Neural crest cell (in vitro differentiated cells): ENCODE results near the gene STPG2. TPM values are rescaled to one million over a fixed set of nuclear protein-coding genes. Genes with fewer than 3 reads are reported as not detected.

Experiments
- DNase-seq: peaks from one replicate; pipeline ENCODE4 v3.0.0; 2021; ENCODE audit warnings: low read depth, mixed read lengths, low spot score
- H3K27ac Mint-ChIP-seq: one replicate; pipeline ENCODE4 v1.8.0; 2021; ENCODE audit warnings: mild to moderate bottlenecking, mixed read lengths; ENCODE audit not compliant: unreplicated experiment
- H3K27me3 Mint-ChIP-seq: 2 replicates; pipeline ENCODE4 v1.8.0; 2021; ENCODE audit warnings: low read depth, mild to moderate bottlenecking, mixed read lengths
- H3K36me3 Mint-ChIP-seq: 2 replicates; pipeline ENCODE4 v1.8.0; 2021; ENCODE audit warnings: low read depth, mild to moderate bottlenecking, mixed read lengths
- H3K4me1 Mint-ChIP-seq: 2 replicates; pipeline ENCODE4 v1.8.0; 2021; ENCODE audit warnings: mixed read lengths
- H3K4me3 Mint-ChIP-seq: one replicate; pipeline ENCODE4 v1.8.0; 2021; ENCODE audit warnings: mild to moderate bottlenecking, mixed read lengths
- H3K9me3 Mint-ChIP-seq: 2 replicates; pipeline ENCODE4 v1.8.0; 2021; ENCODE audit warnings: mixed read lengths
- total RNA-seq: library from RNA; stranded (reverse); gene quantifications from 2 replicates; pipeline ENCODE4 v1.2.1, GENCODE V29; 2021
- TF ChIP-seq, protein P1 (sequence below): fragments of 200-600 bp; sonication (generic); conservative IDR thresholded peaks from 2 replicates; pipeline ENCODE4 v1.5.0; 2021; ENCODE audit warnings: antibody characterized with exemption, mild to moderate bottlenecking

STPG2 gene
- total RNA-seq, 1 donor from 2014 or later, result 0.21 TPM

DNA sequence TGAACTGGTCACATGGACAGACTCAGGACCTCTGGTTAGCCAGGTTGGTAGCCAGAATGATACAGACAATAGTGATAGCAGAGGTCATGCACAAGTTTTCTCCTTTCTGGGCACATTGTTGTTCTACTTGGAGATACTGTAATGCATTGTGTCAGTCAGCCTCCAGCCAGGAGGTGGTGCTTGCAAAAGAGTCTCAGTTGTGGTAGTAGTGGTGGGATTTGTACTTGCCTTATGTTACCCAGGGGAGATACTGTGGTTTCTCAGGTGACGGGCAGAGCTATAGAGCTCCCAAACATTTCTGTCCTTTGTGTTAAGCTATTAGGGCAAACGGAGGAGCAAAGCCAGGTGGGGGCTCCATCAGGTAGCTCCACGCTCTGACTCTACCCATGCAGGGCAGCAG lies 190.5 kb downstream of the STPG2 start:
- Mint-ChIP-seq H3K4me3 (no peak overlapping the region), H3K27me3 (no peaks in the 10 kb centered on the region), H3K36me3 (peaks cover 2% of the 10 kb centered on the region), H3K27ac (no peak overlapping the region), H3K4me1 (no peaks in the 10 kb centered on the region), H3K9me3 (peaks cover 9% of the 10 kb centered on the region)
- DNase-seq, result no peak
- TF ChIP-seq, protein P1, sequence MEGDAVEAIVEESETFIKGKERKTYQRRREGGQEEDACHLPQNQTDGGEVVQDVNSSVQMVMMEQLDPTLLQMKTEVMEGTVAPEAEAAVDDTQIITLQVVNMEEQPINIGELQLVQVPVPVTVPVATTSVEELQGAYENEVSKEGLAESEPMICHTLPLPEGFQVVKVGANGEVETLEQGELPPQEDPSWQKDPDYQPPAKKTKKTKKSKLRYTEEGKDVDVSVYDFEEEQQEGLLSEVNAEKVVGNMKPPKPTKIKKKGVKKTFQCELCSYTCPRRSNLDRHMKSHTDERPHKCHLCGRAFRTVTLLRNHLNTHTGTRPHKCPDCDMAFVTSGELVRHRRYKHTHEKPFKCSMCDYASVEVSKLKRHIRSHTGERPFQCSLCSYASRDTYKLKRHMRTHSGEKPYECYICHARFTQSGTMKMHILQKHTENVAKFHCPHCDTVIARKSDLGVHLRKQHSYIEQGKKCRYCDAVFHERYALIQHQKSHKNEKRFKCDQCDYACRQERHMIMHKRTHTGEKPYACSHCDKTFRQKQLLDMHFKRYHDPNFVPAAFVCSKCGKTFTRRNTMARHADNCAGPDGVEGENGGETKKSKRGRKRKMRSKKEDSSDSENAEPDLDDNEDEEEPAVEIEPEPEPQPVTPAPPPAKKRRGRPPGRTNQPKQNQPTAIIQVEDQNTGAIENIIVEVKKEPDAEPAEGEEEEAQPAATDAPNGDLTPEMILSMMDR, result no peak

DNA sequence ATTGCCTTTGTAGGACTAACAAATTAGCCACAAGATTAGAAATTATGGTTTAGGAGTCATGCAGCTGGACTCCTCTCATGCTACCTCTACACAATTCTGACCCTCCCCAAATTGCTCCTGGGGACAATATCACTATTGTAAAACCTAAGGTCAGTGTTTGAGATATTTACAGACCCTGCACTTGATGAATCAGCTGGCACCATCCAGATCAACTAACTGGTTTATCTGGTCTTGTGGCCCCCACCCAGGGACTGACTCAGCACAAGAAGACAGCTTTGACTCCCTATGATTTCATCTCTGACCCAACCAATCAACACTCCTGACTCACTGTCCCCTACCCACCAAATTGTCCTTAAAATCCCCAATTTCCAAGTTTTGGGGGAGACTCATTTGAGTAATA lies 192.4 kb downstream of the STPG2 start:
- no peaks in the 10 kb centered on the region for H3K27me3 Mint-ChIP-seq
- TF ChIP-seq, protein P1, result no peak
- H3K4me1 Mint-ChIP-seq, result no peaks in the 10 kb centered on the region
- no peak for DNase-seq
- no peak overlapping the region for H3K4me3 Mint-ChIP-seq
- H3K9me3 Mint-ChIP-seq, result peaks cover 9% of the 10 kb centered on the region
- H3K36me3 Mint-ChIP-seq, result peaks cover 2% of the 10 kb centered on the region
- no peak overlapping the region for H3K27ac Mint-ChIP-seq

DNA sequence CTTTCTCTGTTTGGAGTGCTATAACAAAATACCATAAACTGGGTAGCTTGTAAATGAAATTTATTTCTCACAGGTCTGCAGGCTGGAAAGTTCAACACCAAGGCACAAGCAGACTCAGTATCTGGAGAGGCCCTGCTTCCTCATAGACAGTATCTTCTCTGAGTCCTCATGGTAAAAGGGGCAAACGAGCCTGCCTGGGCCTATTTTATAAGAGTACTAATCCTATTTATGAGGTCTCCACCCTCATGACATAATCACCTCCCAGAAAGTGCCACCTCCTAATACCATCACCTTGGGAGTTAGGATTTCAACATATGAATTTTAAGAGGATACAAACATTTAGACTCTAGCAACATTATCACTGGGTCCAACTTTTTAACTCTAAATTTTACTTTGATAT lies 200.3 kb downstream of the STPG2 start:
- TF ChIP-seq, protein P1, result no peak
- no peak for DNase-seq
- no peaks in the 10 kb centered on the region for H3K4me1 Mint-ChIP-seq
- H3K27me3 Mint-ChIP-seq, result no peaks in the 10 kb centered on the region
- peaks cover 5% of the 10 kb centered on the region for H3K36me3 Mint-ChIP-seq
- H3K4me3 Mint-ChIP-seq, result no peak overlapping the region
- H3K9me3 Mint-ChIP-seq, result peaks cover 13% of the 10 kb centered on the region
- no peak overlapping the region for H3K27ac Mint-ChIP-seq

DNA sequence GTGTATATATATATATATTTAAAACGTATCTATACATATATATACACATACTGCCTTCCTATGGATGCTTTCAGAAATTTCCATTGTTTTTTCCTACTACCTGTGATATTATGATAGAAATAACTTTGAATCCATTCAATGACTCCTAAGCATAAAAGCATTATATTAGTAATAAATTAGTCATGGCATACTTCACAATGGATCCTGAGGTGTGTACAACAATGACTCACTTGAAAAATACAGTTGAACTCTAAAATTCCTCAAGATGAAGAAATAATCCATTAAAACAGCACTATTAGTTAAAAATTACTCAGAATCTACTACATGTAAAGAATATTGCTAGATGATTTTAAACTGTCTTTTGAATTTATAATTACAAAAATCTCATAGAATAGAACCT lies 201.1 kb downstream of the STPG2 start:
- no peak for DNase-seq
- Mint-ChIP-seq H3K9me3 (peaks cover 13% of the 10 kb centered on the region), H3K4me3 (no peak overlapping the region), H3K36me3 (peaks cover 5% of the 10 kb centered on the region), H3K27me3 (no peaks in the 10 kb centered on the region), H3K27ac (no peak overlapping the region), H3K4me1 (no peaks in the 10 kb centered on the region)
- TF ChIP-seq, protein P1, result no peak

DNA sequence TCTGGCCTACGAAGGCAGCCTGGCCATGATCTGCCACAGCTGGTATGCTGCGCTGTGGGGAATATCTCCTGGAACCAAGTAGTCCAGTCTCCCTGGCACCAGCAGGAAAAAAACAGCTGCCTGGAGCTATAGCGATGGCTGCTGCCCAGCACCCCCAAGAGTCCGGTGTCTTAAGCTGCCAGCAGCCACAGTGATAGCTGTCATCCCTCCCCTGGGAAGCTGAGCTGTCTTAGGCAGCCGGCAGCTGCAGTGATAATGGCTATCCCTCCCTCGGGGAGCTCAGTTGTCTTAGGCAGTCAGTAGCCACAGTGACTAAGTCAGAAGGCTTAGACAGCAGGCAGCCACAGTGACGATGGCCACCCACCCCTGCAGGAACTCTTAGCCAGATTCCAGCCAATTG lies 205.1 kb downstream of the STPG2 start:
- TF ChIP-seq, protein P1, result no peak
- no peak overlapping the region for H3K27ac Mint-ChIP-seq
- H3K9me3 Mint-ChIP-seq, result peaks cover 24% of the 10 kb centered on the region
- no peaks in the 10 kb centered on the region for H3K4me1 Mint-ChIP-seq
- H3K27me3 Mint-ChIP-seq, result no peaks in the 10 kb centered on the region
- H3K4me3 Mint-ChIP-seq, result no peak overlapping the region
- peaks cover 5% of the 10 kb centered on the region for H3K36me3 Mint-ChIP-seq
- DNase-seq, result no peak

DNA sequence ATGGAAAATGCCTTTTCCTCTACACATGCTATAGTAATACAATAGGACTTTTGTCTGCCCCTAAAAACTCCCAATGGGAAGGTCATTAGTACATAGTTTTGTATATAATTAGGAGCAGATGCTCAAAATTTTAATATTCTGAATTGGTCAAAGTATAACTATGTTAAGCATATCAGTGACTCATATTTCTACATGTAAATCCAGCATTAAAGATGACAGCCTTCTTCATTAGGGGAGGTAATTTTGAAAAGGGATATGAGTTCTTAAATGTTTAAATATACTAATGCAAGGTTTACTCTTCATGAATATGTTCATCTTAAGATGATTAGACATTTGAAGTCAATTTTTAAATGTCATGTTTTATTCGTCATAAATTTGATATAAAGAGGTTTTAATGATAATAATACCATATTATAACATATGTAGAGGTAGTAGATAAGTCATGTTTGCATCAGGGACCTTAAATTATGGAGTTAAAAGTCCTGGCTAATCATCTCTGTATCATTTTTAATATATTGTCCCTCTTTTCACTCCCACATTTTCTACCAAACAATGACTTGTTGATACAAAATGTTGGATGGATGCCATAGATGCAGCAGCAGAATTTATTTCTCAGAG lies 218.8 kb downstream of the STPG2 start:
- Mint-ChIP-seq H3K36me3 (no peaks in the 10 kb centered on the region), H3K27ac (no peak overlapping the region), H3K4me1 (no peaks in the 10 kb centered on the region), H3K27me3 (no peaks in the 10 kb centered on the region), H3K4me3 (no peak overlapping the region), H3K9me3 (peaks cover under 1% of the 10 kb centered on the region)
- TF ChIP-seq, protein P1, result no peak
- DNase-seq, result no peak
